NK-92 (cell line): ENCODE data around the gene UNKL.
"Not testable (repeated sequence)": the region's sequence is repeated elsewhere in the genome, so short reads cannot be mapped to it uniquely, and the experiment has no call there.

ENCODE experiments used
- DNase-seq: peaks from one replicate; lab custom pipeline; 2025; ENCODE audit not compliant: unreplicated experiment; lab: John Stamatoyannopoulos, UW

The UNKL gene

DNA sequence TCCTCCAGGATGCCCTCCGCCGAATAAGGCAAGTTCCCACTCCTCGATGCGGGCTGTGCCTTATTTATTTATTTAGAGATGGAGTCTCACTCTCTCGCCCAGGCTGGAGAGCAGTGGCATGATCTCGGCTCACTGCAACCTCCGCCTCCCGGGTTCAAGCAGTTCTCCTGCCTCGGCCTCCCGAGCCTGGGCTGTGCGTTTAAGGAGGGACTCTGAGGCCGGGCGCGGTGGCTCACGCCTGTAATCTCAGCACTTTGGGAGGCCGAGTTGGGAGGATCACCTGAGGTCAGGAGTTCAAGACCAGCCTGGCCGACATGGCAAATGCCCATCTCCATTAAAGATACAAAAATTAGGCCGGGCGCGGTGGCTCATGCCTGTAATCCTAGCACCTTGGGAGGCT, 86.4 kb downstream of the UNKL start:
- not testable (repeated sequence) for DNase-seq

GRCh38 chr16:1327619-1327947, 86.9 kb downstream of the UNKL start:
- no peak for DNase-seq

GRCh38 chr16:1326946-1327618, 87.4 kb downstream of the UNKL start:
- no peak for DNase-seq

- no peak for DNase-seq
These were observed 88.1 kb downstream of the UNKL start for GRCh38 chr16:1326391-1326790.

- DNase-seq, result no peak
These were observed 88.7 kb downstream of the UNKL start for GRCh38 chr16:1325673-1326371.

GRCh38 chr16:1325261-1325660, 89.2 kb downstream of the UNKL start:
- no peak for DNase-seq

- no peak for DNase-seq
These were observed 90.1 kb downstream of the UNKL start for GRCh38 chr16:1324286-1324826.

- no peak for DNase-seq
These were observed 90.9 kb downstream of the UNKL start for GRCh38 chr16:1323296-1324239.

- DNase-seq, result no peak
These were observed 92.1 kb downstream of the UNKL start for GRCh38 chr16:1322407-1322806.

DNA sequence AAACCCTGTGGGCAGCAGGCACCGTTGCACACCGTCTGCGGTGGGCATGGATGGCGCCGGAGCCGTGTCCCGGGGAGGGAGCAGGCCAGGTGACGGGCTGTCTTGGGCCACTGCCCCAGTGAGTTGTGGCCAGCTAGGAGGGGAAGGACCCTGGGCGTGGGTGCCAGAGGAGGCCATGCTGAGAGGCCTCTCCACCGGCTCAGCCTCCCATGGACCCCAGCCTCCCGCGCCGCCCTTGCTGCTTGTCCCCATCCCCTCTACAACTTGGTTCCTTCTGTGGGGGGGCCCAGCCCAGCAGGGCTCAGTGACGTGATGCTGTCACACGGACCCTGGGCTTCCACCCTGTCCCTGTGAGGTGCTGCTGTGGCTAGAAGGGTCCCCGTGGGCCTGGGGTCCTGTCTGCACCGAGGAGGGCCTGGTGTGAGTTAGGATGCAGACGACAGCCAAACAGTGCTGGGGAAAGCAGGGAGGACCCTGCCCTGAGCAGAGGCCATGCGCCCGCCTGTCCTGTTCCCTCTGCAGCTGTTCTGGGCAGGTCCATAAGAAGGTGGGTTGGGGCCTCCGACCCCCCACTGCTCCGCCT, 93.8 kb downstream of the UNKL start:
- DNase-seq, result no peak

DNA sequence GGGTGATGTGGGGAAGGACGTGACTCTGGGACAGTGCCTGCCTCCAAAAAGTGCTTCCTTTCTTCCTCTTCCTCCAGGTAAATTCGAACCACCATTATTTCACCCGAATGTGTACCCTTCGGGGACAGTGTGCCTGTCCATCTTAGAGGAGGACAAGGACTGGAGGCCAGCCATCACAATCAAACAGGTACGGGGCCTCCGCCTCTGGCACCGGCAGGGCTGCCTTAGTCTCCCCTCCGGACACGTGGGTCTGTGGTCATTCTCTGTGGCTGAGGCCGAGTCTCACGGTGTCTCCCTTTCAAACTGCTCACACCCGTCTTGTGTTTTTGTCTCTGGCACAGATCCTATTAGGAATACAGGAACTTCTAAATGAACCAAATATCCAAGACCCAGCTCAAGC, 94.4 kb downstream of the UNKL start:
- DNase-seq, result no peak

- no peak for DNase-seq
These were observed 95.5 kb downstream of the UNKL start for GRCh38 chr16:1319041-1319440.

- no peak for DNase-seq
These were observed 96.3 kb downstream of the UNKL start for GRCh38 chr16:1318268-1318545.

DNA sequence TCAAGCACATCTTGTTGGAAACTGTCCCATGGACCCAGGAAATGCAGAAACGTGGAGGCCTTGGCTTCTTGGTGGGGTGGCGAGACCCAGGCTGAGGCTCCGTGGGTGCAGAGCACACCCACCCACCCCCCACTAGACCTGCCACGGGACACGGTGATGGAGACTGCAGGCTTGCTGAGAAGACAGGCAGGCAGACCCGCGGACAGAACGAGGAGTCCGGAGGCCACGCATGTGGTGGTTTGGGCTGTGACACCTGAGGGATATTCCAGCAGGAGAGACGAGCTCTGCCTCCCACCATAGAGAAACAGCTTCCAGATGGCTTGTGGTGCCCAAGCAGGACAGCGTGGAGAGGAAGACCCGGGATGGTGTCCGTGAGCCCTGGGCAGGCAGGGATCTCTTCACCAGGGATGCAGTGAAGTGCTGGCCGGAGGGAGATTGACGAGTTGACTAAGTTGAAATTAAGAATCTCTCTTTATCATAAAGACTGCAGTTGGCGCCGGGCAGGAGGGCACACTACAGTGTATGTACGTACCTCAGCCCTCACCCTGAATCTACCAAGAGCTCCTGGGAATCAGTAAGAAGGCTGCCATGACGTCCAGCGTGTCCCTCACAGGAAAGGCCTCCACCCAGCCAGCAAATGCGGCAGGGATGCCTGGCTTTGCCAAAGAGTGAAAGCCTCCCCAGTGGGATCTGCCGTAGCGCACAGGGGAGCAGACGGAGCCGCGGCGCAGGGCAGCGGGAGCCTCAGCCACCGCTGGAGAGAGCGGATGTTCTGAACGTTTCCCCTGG, 96.8 kb downstream of the UNKL start:
- DNase-seq, result no peak

DNA sequence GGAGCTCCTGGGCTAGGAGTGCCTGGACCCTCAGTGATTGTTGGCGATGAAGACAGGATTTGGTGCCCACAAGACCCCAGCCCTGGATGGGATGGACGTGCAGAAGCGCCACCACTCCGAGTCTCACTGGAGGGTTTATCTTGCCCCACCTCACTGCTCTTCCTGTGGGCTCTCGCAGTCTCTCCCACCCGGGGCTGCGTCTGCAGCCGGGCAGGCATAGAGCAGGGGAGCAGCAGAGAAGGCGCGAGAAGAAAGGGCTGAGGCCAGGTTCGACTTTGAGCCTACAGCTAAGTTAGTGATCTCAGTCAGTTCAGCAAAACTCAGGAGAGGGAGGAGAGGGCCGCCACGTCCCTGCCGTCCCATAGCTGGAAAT, 98.5 kb downstream of the UNKL start:
- no peak for DNase-seq

DNA sequence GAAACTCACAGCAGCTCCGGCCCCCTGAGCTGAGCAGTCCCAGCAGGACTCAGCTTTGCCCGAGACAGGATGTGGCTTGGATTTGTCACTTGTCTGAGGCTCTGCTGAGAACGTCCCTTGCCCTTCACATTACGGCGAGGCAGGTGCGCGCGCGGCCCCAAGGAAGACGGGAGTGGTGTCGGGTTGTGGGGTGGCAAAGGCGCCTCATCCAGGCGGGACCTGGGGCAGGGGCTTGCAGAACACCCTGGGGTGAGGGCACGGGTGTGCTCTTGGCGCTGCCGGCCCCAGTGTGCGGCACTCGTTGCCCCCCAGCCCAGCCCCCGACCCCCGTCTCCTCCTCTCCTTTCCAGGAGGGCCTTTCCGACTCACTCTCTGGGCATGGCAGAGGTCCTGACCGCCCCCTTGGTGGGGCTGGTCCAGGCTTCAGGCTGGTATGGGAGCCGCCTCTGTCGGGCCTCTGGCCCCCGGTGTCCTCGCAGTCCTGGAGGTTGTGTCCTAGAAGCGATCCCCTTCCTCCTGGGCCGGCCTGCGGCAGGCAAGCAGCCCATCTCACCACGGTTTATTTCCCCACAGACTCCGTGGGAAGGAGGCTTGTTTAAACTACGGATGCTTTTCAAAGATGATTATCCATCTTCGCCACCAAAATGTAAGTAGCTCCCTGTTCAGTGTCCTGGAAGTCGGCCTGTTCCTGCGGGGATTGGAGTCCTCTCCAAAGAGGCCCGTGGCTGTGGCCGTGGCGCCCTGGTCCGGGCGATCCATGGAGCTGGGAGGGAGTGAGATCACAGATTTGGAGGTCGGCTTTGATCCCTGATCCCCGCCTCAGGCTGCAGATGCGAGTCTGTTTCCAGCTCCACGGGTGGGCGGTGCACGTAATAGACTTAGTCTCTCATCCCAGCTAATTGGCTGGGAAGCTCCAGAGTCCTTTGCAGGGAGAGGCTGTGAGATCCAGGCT, 99.1 kb downstream of the UNKL start:
- DNase-seq, result no peak

DNA sequence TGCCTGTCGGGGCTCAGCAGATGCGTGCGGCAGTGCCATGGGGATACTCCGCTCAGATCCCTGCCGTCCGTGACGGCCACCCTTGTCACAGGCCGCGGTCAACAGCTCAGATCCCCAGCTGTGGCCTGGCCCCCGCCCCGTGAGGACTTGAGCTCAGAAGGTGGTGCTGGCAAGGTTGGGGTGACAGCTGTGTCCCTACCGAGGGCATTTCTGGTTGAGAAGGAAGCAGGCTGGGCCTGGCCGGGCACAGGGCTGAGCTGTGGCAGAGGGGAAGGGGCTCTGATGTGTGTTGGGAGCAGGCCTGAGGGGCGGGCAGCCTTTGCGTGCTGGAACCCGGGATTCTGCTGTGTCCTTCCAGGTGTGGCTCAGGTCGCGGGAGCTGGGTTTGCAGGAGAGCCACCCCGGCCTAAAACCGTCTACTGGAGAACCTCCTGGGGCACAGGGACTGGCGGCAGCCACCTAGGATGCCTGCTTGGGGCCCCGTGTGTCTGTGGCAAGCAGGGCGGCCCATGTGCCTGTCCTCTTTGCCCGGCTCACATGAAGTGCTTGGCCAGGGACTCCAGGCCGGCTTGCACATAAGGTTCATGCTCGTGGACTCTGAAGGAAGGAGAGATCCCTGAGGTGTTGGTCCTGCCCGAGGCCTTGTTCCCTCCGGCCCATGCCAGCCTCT, 100.0 kb downstream of the UNKL start:
- DNase-seq, result no peak

- DNase-seq, result no peak
These were observed 100.7 kb downstream of the UNKL start for GRCh38 chr16:1313721-1314369.
